ENCODE measurements around the gene KIAA1143. TPM values are rescaled to one million over a fixed set of nuclear protein-coding genes. Genes with fewer than 3 reads are reported as not detected.

The KIAA1143 gene
- 10 to 100 TPM; 16.9 to 28.9 TPM for total RNA-seq

DNA sequence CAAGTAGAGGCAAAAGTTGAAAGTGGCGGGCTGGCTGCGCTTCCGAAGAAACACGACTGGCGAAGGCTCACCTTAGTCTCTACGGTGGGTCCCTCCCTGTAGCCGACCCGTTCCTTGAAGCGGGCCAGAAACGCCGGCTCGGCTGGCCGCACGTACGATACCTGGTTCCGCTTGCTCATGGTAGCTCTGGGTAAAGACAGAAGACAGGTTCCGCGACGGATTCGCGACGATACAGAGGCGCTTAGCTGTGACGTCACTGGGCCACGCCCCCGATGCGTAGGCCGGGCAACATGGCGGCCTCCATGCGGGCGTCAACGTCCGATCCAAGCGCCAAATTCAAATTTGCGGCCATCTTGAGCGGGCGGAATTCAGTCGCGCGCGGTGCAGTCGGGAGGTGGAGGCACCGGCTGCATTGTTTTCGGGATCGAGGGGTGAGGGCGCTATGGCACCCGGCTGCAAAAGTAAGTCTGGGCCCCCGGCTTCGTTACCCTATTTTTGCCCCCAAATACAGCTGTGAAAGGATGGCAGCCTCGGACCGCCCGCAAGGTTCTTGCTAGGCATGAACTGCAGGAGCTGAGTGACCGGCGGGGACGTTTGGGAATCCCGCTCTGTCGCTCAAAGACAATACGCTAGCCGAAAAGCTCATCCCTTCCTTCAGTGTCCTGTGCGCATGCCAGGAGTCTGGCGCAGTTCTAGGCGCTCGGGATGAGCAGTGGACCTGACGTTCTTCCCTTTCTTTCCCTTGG lies at the start of gene KIAA1143, which contains the start of gene KIF15:
KIAA1143 (minus strand) TSS at position 196 of the 746 bp plus-strand sequence; CDS start at position 179, 17 bp downstream.
KIF15 (plus strand) TSS at position 371 of the 746 bp plus-strand sequence; CDS start at position 443, 72 bp downstream.
- TF ChIP-seq, protein P1, sequence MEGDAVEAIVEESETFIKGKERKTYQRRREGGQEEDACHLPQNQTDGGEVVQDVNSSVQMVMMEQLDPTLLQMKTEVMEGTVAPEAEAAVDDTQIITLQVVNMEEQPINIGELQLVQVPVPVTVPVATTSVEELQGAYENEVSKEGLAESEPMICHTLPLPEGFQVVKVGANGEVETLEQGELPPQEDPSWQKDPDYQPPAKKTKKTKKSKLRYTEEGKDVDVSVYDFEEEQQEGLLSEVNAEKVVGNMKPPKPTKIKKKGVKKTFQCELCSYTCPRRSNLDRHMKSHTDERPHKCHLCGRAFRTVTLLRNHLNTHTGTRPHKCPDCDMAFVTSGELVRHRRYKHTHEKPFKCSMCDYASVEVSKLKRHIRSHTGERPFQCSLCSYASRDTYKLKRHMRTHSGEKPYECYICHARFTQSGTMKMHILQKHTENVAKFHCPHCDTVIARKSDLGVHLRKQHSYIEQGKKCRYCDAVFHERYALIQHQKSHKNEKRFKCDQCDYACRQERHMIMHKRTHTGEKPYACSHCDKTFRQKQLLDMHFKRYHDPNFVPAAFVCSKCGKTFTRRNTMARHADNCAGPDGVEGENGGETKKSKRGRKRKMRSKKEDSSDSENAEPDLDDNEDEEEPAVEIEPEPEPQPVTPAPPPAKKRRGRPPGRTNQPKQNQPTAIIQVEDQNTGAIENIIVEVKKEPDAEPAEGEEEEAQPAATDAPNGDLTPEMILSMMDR (IDR thresholded peaks at IDR 0.05) = no peak
- H3K4me1 ChIP-seq (ENCODE audit: control insufficient read depth in 1 of 2, low read depth in 2 of 2) = peaks cover 5 to 13% of the 10 kb centered on the region in 2 donors
- peak; percentile 72 for DNase-seq (ENCODE audit: low spot score)
- H3K27me3 ChIP-seq (replicated peaks; ENCODE audit: insufficient read depth) = no peaks in the 10 kb centered on the region
- peak within 1 kb of the TSS in 1 of 2 donors; percentile 39 for H3K27ac ChIP-seq
- no peaks in the 10 kb centered on the region for H3K36me3 ChIP-seq
- ATAC-seq (ENCODE audit: insufficient number of reproducible peaks, low FRiP score, low read depth) = peak; percentile 98
- peak within 1 kb of the TSS; percentile 83 for H3K4me3 ChIP-seq
- no peaks in the 10 kb centered on the region for H3K9me3 ChIP-seq

DNA sequence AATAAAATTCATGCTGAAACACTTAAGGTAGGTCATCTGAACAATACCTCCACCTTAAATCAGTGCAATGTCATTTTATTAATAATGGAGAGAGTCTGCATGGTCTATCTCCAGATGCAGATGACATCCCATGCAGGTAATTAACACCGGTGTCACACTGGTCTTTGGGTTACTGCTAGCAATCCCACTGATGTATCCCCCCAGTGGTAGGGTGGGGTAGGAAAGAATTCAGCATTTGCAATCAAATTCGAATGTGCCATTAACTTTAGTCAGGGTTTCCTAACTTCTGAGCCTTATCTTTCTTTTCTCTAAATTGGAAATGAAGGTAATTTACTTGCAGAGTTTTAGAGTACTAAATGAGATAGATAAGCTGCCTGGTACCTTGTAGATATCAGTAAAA lies 44.5 kb upstream of the KIAA1143 start:
- Histone ChIP-seq H3K27me3 (replicated peaks; ENCODE audit: insufficient read depth) (no peaks in the 10 kb centered on the region), H3K9me3 (no peaks in the 10 kb centered on the region), H3K27ac (no peak overlapping the region), H3K36me3 (no peaks in the 10 kb centered on the region), H3K4me3 (no peak overlapping the region), H3K4me1 (ENCODE audit: control insufficient read depth in 1 of 2, low read depth in 2 of 2) (no peaks in the 10 kb centered on the region)
- TF ChIP-seq, protein P1 (IDR thresholded peaks at IDR 0.05) = no peak
- ATAC-seq (ENCODE audit: insufficient number of reproducible peaks, low FRiP score, low read depth) = no peak
- DNase-seq (ENCODE audit: low spot score) = no peak

DNA sequence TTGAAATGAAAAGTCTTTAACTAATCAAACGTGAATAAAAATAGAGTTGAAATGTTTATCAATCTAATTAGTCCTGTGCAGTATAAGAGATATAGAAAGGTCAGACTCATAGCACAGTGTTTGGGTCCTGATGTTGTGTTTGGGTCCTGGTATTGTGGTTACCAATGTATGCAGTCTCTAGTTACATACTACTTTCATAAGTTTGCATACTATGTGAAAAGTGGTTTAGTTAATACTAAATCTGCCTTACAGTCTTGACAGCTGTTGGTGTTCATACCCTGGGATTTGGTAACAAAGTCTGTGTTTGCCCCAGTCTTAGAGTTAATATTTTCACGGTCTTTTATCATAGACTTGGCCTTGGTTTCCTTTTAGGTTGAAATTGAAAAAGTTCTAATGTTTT lies 41.9 kb upstream of the KIAA1143 start:
- ATAC-seq (ENCODE audit: insufficient number of reproducible peaks, low FRiP score, low read depth) = no peak
- no peak for DNase-seq (ENCODE audit: low spot score)
- Histone ChIP-seq H3K36me3 (no peaks in the 10 kb centered on the region), H3K27me3 (replicated peaks; ENCODE audit: insufficient read depth) (no peaks in the 10 kb centered on the region), H3K27ac (no peak overlapping the region), H3K4me3 (no peak overlapping the region), H3K4me1 (ENCODE audit: control insufficient read depth in 1 of 2, low read depth in 2 of 2) (no peaks in the 10 kb centered on the region), H3K9me3 (no peaks in the 10 kb centered on the region)
- TF ChIP-seq, protein P1 (IDR thresholded peaks at IDR 0.05) = no peak

DNA sequence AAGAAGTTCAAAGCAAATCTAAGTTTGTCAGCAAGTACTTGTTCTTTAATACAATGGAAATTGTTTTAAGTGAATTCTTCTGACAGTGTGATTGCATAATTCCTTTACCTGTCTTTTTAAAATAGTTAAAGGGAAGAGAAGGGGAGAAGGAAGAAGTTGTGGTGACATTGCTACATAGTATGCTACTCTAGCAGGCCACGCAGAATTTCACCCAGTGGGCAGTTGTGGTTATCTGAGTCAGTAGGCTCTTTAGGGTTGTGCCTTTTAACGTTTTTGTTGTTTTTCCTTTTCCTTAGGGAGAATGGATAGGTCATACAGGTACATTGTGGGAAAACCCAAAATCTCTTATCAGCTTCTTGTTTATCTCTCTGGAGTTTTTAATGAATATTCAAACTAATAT lies 40.6 kb upstream of the KIAA1143 start:
- DNase-seq (ENCODE audit: low spot score) (no peak), ATAC-seq (ENCODE audit: insufficient number of reproducible peaks, low FRiP score, low read depth) (no peak)
- no peak overlapping the region for H3K4me3 ChIP-seq
- H3K36me3 ChIP-seq = no peaks in the 10 kb centered on the region
- no peaks in the 10 kb centered on the region for H3K27me3 ChIP-seq (replicated peaks; ENCODE audit: insufficient read depth)
- no peaks in the 10 kb centered on the region for H3K4me1 ChIP-seq (ENCODE audit: control insufficient read depth in 1 of 2, low read depth in 2 of 2)
- H3K27ac ChIP-seq = no peak overlapping the region
- no peaks in the 10 kb centered on the region for H3K9me3 ChIP-seq
- TF ChIP-seq, protein P1 (IDR thresholded peaks at IDR 0.05) = no peak

DNA sequence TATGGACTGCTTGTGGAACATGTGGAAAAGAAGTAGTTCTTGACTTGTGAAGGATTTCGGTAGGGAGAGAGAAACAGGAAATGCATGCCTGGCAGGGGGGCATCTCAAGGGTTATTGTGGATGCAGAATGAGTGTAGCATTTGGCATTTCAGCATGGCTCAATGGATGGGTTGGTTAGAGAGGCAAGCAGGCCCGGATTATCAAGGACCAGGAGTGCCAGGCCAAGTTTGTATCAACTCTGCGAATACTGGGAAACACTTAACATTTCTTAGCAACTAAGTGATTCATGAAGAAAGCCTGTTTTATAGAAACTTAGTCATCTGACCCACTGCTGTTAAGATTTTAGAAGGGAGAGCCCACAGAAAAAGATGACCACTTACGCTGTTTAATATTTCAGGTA lies 33.8 kb upstream of the KIAA1143 start:
- H3K4me3 ChIP-seq = no peak overlapping the region
- TF ChIP-seq, protein P1 (IDR thresholded peaks at IDR 0.05) = no peak
- no peaks in the 10 kb centered on the region for H3K27me3 ChIP-seq (replicated peaks; ENCODE audit: insufficient read depth)
- no peaks in the 10 kb centered on the region for H3K4me1 ChIP-seq (ENCODE audit: control insufficient read depth in 1 of 2, low read depth in 2 of 2)
- H3K36me3 ChIP-seq = no peaks in the 10 kb centered on the region
- ATAC-seq (ENCODE audit: insufficient number of reproducible peaks, low FRiP score, low read depth) (no peak), DNase-seq (ENCODE audit: low spot score) (no peak)
- no peaks in the 10 kb centered on the region for H3K9me3 ChIP-seq
- no peak overlapping the region for H3K27ac ChIP-seq
